NCI-H187 (cell line): ENCODE results near the gene ORC5.
"Not testable (repeated sequence)": the region's sequence is repeated elsewhere in the genome, so short reads cannot be mapped to it uniquely, and the experiment has no call there.

Source experiments
- DNase-seq, 2 experiments: peaks; one replicate each; lab custom pipeline; 2025; lab: John Stamatoyannopoulos, UW

The ORC5 gene

GRCh38 chr7:104207731-104208420 lies at the start of gene ORC5:
Gene ORC5, minus strand, starts transcription at chr7:104208013. Its CDS starts 109 bp downstream, at chr7:104207904.
- DNase-seq, result peak; percentile 66 to 80

- no peak for DNase-seq
Observed at GRCh38 chr7:104255616-104256015, 47.8 kb upstream of the ORC5 start.

- no peak for DNase-seq
Observed at GRCh38 chr7:104255194-104255593, 47.4 kb upstream of the ORC5 start.

- DNase-seq, result no peak
Observed at GRCh38 chr7:104254696-104255095, 46.9 kb upstream of the ORC5 start.

DNA sequence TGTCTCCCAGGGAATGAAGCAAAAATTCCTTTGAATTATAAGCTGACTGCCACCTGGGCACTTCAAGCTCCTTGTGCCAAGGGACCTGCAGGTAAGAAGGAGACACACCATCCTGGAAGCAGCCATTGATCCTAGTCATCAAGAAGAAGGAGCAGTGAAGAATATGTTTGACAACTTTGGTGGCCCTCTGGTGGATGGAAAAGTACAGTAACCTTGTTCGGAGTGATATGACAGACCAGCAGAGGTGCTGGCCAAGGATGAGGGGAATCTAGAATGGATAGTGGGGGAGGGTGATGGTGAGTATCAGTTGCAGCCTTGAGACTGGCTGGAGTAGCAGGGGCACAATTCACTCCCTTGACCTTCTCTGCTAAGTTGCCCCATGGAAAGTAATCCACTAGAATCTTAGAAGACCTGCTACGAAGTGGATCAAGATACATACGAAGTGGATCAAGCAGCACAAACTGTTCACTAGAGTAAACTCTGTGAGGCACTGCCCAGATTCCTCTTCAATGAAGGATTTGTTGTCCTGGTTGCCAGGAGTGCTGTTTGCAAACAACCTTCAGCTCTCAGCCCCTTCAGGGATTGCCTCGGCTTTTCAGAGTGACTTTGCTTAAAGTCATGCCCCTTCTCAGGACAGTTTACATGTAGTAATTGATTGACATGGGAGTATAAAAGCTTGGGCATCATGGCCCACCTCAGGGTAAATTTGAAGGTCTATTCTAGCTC lies 44.8 kb upstream of the ORC5 start:
- DNase-seq, result no peak

- DNase-seq, result no peak
Observed at GRCh38 chr7:104242638-104243037, 34.8 kb upstream of the ORC5 start.

- no peak for DNase-seq
Observed at GRCh38 chr7:104241538-104242209, 33.9 kb upstream of the ORC5 start.

DNA sequence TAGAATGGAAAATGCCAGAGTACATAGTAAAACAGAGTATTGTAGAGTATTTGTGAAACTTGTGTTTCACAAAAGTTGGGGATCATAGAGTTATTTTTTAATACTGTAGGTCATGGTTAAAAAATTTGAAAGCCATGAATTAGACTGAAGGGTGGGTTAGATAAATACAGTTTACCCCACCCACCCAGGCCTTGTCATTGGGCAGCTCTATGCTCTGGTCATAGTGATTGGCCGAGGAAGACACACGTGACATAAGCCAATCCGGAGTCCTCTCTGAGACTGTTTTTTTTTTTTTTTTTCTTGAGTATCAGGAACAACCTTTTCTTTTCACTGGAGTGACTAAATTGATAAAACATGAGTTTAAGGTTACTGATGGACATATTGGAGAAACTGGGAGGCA lies 33.3 kb upstream of the ORC5 start:
- no peak for DNase-seq

DNA sequence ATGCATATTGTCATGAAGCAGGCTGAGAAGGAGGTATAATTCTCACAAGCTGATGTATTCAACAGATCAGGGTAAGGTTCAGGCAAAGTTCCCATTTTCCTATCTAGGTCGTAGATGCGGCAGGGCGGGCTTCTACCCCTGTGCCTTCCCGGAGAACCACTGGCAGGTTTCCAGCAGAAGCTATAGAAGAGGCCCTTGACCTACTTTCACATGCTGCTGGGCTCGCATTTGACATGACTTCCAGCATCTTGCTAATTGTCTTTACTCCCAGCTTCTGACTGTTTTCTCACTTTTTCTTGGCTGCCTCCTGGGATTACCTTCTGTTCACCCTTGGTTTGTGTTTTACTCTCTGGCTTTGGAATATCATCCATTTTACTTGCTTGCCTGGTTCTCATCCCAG lies 32.6 kb upstream of the ORC5 start:
- peak; percentile 59 for DNase-seq

DNA sequence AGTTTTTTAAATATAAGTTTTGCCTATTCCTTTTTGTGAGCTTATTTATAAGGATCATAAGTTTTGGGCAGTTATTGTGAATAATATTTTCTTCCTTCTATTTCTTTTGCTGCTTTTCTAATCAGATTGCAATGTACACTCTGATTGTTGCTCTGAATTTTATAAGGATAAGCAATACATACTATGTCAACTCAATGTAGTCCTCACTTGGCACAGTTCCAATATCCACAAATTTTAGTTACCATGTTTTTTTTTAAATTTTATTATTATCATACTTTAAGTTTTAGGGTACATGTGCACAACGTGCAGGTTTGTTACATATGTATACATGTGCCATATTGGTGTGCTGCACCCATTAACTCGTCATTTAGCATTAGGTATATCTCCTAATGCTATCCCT lies 27.2 kb upstream of the ORC5 start:
- DNase-seq, result not testable (repeated sequence)

DNA sequence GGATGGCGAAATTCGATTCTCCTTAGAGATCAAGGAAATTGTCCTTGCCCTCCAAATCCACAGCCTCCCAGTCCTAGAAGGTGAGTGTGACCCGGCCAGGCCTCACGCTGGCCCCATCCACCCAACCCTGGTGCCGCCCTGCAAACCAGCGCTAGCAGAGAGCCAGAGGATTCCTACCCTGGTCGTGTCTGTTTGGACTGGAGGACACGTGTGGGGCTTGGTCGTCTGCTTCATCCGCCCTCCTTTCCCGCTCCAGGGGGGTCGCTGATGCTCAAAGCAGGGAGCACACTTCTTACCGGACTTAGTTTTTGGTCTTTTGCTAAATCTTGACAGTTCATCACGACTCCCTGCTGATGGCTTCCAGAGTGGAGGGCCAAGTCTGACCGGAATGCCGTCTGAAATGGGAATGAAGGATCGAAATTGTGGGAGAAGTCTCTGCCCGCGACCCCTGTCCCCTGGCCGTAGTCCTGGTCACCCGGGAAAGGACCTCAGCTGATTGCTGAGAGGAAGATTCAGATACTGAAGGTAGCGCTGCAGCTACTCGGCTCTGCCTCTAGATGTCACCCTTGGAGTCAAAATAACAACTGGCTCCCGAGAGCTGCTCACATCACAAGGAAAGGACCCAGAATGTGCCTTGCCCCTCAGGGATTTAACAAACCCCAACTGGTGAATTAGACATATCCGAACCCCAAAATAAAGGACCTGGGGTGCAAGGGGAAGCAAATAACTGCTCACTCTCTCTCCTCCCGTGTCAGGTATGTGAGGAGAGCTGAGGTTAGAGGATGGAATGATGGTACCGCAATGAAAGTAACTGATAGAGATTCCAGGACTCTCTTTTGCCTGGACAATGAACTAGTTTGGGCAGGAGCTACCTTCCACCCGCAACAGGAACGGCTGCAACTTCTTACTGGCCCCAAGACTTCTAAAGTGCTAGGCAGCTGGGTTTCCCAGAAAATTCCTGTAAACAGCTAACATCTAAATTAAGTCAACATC lies 23.5 kb upstream of the ORC5 start:
- peak in 1 of 2 experiments; percentile 36 for DNase-seq

DNA sequence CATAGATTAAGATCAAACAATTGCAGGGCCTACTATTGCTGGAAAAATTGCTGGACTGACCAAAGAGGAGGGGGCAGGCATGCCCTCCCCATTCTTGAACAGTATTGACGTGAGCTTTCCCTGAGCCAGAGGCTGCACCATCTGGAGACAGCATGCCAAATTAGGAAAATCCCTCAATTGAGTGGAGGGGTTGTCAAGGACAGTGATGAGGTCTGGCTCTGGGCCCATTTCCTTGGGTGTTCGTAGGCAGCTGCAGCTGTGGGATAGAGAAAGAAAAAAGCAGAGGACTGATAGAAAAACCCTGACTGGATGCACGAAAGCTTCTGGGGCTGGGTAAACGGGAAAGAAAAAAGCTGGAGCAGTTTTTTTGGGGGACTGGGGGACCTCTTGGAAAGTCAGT lies 22.8 kb upstream of the ORC5 start:
- DNase-seq, result no peak

DNA sequence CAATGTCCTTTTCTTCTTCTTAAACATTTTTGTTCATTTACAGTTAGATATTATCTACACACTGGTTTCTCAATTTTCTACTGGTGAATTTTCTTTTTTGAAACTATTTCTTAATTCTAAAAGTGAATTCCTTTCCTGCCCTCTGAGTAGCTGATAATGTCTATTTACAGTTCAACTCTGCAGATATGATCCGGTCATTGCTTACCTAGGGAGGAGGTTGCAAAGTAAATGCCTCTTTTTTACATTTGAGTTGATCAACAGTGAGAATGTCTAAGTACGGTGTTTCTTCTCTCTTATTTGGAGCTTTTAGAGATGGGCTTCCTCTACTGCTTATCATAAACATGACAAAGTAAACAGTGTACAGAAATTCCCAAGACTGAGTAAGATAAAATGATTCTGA lies 20.6 kb upstream of the ORC5 start:
- no peak for DNase-seq

DNA sequence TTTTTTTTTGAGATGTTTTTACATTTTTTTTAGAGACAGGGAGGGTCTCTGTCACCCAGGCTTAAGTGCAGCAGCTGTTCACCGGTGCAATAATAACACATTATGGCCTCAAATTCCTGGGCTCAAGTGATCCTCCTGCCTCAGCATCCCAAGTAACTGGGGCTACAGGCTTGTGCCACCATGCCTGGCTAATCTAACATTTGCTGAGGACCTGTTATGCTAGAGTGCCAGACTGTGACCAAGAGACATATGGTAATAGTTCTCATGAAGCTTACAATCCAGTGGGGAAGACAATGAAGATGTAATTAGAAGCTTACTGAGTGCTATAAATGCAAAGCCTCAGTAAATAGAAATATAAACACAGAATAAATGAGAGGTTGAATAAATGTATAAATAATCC lies 17.6 kb upstream of the ORC5 start:
- DNase-seq, result no peak

GRCh38 chr7:104217620-104218019 lies 9.8 kb upstream of the ORC5 start:
- DNase-seq, result no peak

DNA sequence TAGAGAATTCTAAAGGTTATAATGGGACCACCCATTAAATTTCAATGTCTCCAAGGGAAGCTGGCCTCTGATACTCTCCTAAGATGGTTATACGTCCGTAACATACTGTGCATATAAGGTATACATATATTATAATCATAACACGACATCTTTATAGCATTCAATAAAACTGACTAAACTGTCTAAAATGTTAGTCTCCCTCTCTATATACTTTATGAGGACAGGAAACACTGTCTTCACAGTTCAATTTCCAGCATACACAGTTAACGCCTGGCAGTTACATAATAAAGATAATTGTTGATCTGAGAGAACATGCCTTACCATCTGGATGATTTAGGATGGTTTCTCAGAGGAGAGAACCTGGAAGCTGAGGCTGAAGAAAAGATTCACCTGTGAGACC lies 1.2 kb upstream of the ORC5 start:
- DNase-seq, result no peak

DNA sequence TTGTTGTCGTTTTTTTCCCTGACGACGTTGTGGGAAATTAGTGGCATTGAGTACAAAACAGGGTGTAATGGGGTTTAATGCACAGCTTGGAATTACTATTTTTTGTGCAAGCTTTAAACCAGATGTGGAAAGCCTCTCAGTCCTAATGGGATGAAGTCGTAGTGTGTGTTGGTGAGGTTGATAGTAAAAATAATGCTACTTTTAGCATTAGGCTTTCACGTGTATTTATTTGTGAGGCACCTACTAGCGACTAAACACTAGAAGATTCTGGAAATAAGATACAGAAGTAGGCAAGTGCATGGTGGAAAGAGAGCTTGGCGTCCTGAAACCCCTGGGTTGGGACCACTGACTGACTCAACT lies 588 bp upstream of the ORC5 start:
- DNase-seq, result no peak

DNA sequence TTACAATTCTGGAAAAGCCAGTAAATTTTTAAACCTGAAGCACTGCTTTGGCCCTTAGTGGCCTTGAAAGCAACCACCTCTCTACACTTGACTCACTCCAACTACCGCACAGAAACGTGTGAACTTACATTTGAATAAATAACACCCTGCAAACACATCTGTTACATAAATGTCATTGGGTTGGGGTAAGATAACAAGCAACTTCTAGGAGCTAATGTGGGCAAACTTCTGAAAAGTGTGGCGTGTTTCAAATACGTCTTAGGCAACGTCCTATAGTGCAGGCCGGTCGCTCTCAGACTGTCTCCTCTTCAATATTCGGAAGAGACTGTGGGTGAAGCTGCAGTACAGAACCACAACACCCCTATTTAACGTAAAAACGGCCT lies 474 bp downstream of the ORC5 start:
- peak in 1 of 2 experiments; percentile 55 for DNase-seq

DNA sequence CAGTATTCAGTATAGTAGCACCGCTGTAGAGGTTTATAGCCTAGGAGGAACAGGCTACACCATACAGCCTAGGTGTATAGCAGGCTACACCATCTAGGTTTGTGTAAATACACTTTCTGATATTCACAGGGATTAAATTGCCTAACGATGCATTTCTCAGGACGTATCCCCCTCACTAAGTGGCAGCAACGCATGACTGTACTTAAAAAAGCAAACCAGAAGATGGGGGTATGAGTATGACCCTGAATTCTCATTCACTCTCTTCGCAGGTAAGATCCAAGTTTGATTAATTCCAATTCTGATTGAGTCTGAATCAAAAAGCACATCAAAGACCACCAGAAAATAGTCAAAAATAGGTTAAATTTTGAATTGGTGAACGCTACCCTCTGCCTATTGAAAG lies 972 bp downstream of the ORC5 start:
- no peak for DNase-seq

- DNase-seq, result no peak
Observed at GRCh38 chr7:104198673-104199278, 9.0 kb downstream of the ORC5 start.

DNA sequence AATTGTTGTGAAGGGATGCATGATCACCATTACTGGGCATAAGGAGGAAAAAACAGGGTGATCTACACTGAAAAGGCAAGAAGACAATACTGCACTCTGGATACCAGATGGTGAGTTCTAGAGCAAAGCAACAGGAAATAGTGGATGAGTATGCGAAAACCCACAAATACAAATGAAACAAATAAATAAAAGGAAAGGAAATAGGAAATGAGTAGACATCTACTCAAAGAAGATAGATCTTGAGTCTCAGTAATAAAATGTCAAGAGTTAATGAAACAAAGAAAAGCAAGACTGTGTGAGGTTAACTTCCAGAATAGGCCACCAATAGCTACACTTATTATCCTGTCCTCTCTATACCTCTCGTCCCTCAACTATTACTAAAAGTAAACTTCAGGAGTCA lies 11.7 kb downstream of the ORC5 start:
- DNase-seq, result no peak

GRCh38 chr7:104192434-104192833 lies 15.4 kb downstream of the ORC5 start:
- DNase-seq, result no peak
